SK-N-SH treated with all-trans-retinoic acid at 6 μM for 48 hours (cell line): Measurements from ENCODE around the gene UNC93B1.

Experiments used
- ARNTL ChIP-seq: fragments of 450-650 bp; formaldehyde crosslinking; IDR thresholded peaks from 2 replicates; pipeline ENCODE4 v1.5.0; 2020; ENCODE audit warnings: low read depth, mild to moderate bottlenecking, moderate library complexity, borderline replicate concordance
- CREB5 ChIP-seq: fragments of 250-450 bp; sonication (Bioruptor Pico); IDR thresholded peaks from 2 replicates; pipeline ENCODE4 v1.5.1; 2020; ENCODE audit warnings: low read depth, mild to moderate bottlenecking, moderate library complexity
- GLIS3 ChIP-seq: fragments of 250-450 bp; sonication (Bioruptor Pico); IDR thresholded peaks from 2 replicates; pipeline ENCODE4 v1.5.0; 2020; ENCODE audit warnings: mild to moderate bottlenecking, moderate library complexity
- OSR1 ChIP-seq: fragments of 250-450 bp; sonication (Bioruptor Pico); IDR thresholded peaks from 2 replicates; pipeline ENCODE4 v1.8.0; 2022; ENCODE audit warnings: moderate library complexity, mild to moderate bottlenecking, inconsistent platforms
- PATZ1 ChIP-seq: fragments of 250-450 bp; sonication (Bioruptor Pico); IDR thresholded peaks from 2 replicates; pipeline ENCODE4 v1.8.0; 2020; ENCODE audit warnings: mild to moderate bottlenecking, moderate library complexity, borderline replicate concordance
- RARB ChIP-seq: fragments of 250-450 bp; sonication (Bioruptor Pico); IDR thresholded peaks from 2 replicates; pipeline ENCODE4 v1.8.0; 2021; ENCODE audit warnings: mild to moderate bottlenecking, moderate library complexity
- SNAI2 ChIP-seq: fragments of 250-450 bp; sonication (Bioruptor Pico); IDR thresholded peaks from 2 replicates; pipeline ENCODE4 v1.5.0; 2020; ENCODE audit warnings: mild to moderate bottlenecking, moderate library complexity
- TSHZ2 ChIP-seq: fragments of 250-450 bp; sonication (Bioruptor Pico); IDR thresholded peaks from 2 replicates; pipeline ENCODE4 v1.5.0; 2020; ENCODE audit warnings: mild to moderate bottlenecking, moderate library complexity
- ZFP3 ChIP-seq: fragments of 250-450 bp; sonication (Bioruptor Pico); IDR thresholded peaks from 2 replicates; pipeline ENCODE4 v1.5.0; 2020; ENCODE audit warnings: mild to moderate bottlenecking, moderate library complexity
- ZFP30 ChIP-seq: fragments of 450-650 bp; formaldehyde crosslinking; IDR thresholded peaks from 2 replicates; pipeline ENCODE4 v1.5.0; 2022; ENCODE audit warnings: mild to moderate bottlenecking, moderate library complexity
- ZNF565 ChIP-seq: fragments of 450-650 bp; formaldehyde crosslinking; conservative IDR thresholded peaks from 2 replicates; pipeline ENCODE4 v1.5.0; 2020; ENCODE audit warnings: low read depth, mild to moderate bottlenecking, moderate library complexity
- ZNF70 ChIP-seq: fragments of 450-650 bp; formaldehyde crosslinking; IDR thresholded peaks from 2 replicates; pipeline ENCODE4 v1.5.0; 2020; ENCODE audit warnings: mild to moderate bottlenecking, moderate library complexity
- ZNF8 ChIP-seq: fragments of 450-650 bp; formaldehyde crosslinking; IDR thresholded peaks from 2 replicates; pipeline ENCODE4 v1.5.0; 2020; ENCODE audit warnings: mild to moderate bottlenecking, moderate library complexity
- TF ChIP-seq, protein P1 (sequence below): fragments of 250-450 bp; sonication (Bioruptor Pico); IDR thresholded peaks from 2 replicates; pipeline ENCODE4 v1.8.0; 2021; ENCODE audit warnings: low read depth, mild to moderate bottlenecking, moderate library complexity, borderline replicate concordance

DNA sequence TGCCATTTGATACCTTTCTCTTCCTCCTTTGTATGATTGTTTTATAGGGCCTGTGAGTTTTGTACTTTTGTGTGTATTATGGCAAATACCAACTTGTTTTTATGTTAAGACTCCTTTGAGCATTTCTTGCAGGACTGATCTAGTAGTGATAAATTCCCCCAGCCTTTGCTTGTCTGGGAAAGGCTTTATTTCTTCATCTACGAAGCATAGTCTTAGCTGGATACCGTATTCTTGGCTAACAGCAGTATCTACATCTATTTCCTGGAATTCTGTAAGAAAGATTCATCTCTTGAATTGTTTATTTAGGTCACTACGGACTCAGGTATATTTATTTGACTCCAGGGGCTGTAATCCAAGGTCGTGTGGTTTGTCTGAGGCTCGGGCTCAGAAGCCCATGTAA, 20.6 kb upstream of the UNC93B1 start:
- TF ChIP-seq OSR1 (CRISPR knock-in tag) (no peak), CREB5 (CRISPR knock-in tag) (no peak), ZFP3 (CRISPR knock-in tag) (no peak), ZNF70 (CRISPR knock-in tag) (no peak), PATZ1 (CRISPR knock-in tag) (no peak), ZNF8 (CRISPR knock-in tag) (no peak), TSHZ2 (no peak), SNAI2 (CRISPR knock-in tag) (no peak), ARNTL (no peak), GLIS3 (CRISPR knock-in tag) (no peak), ZFP30 (CRISPR knock-in tag) (no peak), RARB (no peak), ZNF565 (CRISPR knock-in tag) (no peak)
- TF ChIP-seq, protein P1, sequence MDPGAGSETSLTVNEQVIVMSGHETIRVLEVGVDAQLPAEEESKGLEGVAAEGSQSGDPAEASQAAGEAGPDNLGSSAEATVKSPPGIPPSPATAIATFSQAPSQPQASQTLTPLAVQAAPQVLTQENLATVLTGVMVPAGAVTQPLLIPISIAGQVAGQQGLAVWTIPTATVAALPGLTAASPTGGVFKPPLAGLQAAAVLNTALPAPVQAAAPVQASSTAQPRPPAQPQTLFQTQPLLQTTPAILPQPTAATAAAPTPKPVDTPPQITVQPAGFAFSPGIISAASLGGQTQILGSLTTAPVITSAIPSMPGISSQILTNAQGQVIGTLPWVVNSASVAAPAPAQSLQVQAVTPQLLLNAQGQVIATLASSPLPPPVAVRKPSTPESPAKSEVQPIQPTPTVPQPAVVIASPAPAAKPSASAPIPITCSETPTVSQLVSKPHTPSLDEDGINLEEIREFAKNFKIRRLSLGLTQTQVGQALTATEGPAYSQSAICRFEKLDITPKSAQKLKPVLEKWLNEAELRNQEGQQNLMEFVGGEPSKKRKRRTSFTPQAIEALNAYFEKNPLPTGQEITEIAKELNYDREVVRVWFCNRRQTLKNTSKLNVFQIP (CRISPR knock-in tag) = no peak
